ENCODE results near the gene TSPAN32.
"Not testable (repeated sequence)": the region's sequence is repeated elsewhere in the genome, so short reads cannot be mapped to it uniquely, and the experiment has no call there.

Gene TSPAN32

GRCh38 chr11:2363577-2364370 is 62.0 kb downstream of the TSPAN32 start:
- DNase-seq (ENCODE audit: low read depth in 2 of 2), result no peak

GRCh38 chr11:2364386-2364785 is 62.6 kb downstream of the TSPAN32 start:
- not testable (repeated sequence) for DNase-seq (ENCODE audit: low read depth in 2 of 2)

GRCh38 chr11:2365571-2366210 is 63.9 kb downstream of the TSPAN32 start:
- DNase-seq (ENCODE audit: low read depth in 2 of 2), result no peak

- DNase-seq (ENCODE audit: low read depth in 2 of 2), result no peak
These were observed 64.5 kb downstream of the TSPAN32 start for GRCh38 chr11:2366276-2366675.

GRCh38 chr11:2366733-2367132 is 64.9 kb downstream of the TSPAN32 start:
- DNase-seq (ENCODE audit: low read depth in 2 of 2), result no peak

GRCh38 chr11:2367266-2368160 is 65.7 kb downstream of the TSPAN32 start:
- DNase-seq (ENCODE audit: low read depth in 2 of 2), result no peak
